ENCODE measurements around the gene MYCBP2.
"Not testable (repeated sequence)": the region's sequence is repeated elsewhere in the genome, so short reads cannot be mapped to it uniquely, and the experiment has no call there.

Gene MYCBP2

GRCh38 chr13:77291774-77292173 is 35.1 kb downstream of the MYCBP2 start:
- ATAC-seq (no peak), DNase-seq (no peak)
- H3K4me1 Mint-ChIP-seq: peaks cover 36% of the 10 kb centered on the region
- peaks cover 0 to 3% of the 10 kb centered on the region in 2 donors for H3K9me3 Mint-ChIP-seq
- H3K27ac Mint-ChIP-seq: no peak overlapping the region
- no peak overlapping the region for H3K4me3 Mint-ChIP-seq
- no peaks in the 10 kb centered on the region for H3K27me3 Mint-ChIP-seq

DNA sequence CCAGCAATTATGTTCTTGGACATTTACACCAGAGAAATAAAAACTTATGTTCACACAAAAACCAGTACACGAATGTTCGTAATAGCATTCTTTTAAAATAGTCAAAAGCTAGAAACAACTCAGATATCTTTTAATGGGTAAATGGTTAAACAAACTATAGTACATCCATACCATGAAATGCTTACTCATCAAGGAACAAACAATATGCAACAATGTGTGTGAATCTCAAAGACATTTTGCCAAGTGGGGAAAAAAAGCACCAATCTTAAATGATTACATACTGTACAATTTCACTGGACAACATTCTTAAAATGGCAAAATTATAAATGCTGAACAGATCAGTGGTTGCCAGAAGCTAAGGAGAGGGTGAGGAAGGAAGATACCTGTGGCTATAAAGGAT is 36.6 kb downstream of the MYCBP2 start:
- peak overlapping the region; percentile 49 to 51 for H3K4me3 Mint-ChIP-seq
- peaks cover 42% of the 10 kb centered on the region for H3K4me1 Mint-ChIP-seq
- H3K9me3 Mint-ChIP-seq: peaks cover 0 to 3% of the 10 kb centered on the region in 2 donors
- no peak for DNase-seq
- H3K27me3 Mint-ChIP-seq: no peaks in the 10 kb centered on the region
- no peak for ATAC-seq
- no peak overlapping the region for H3K27ac Mint-ChIP-seq

GRCh38 chr13:77289851-77290250 is 37.0 kb downstream of the MYCBP2 start:
- H3K27ac Mint-ChIP-seq: no peak overlapping the region
- no peaks in the 10 kb centered on the region for H3K27me3 Mint-ChIP-seq

GRCh38 chr13:77285632-77286031 is 41.3 kb downstream of the MYCBP2 start:
- not testable (repeated sequence) for H3K27me3 Mint-ChIP-seq, H3K27ac Mint-ChIP-seq, DNase-seq, H3K9me3 Mint-ChIP-seq, ATAC-seq, H3K4me3 Mint-ChIP-seq
- H3K4me1 Mint-ChIP-seq: peaks cover 32% of the 10 kb centered on the region

More at GRCh38 chr13:77289851-77290250, 37.0 kb downstream of the MYCBP2 start:
- peaks cover 43% of the 10 kb centered on the region for H3K4me1 Mint-ChIP-seq
- ATAC-seq (no peak), DNase-seq (no peak)
- no peak overlapping the region for H3K4me3 Mint-ChIP-seq
- H3K9me3 Mint-ChIP-seq: peaks cover 0 to 3% of the 10 kb centered on the region in 2 donors

- Mint-ChIP-seq H3K27ac (no peak overlapping the region), H3K27me3 (no peaks in the 10 kb centered on the region), H3K4me3 (no peak overlapping the region), H3K9me3 (no peaks in the 10 kb centered on the region), H3K4me1 (peaks cover 30% of the 10 kb centered on the region)
- ATAC-seq (no peak), DNase-seq (no peak)
These were observed 41.8 kb downstream of the MYCBP2 start for GRCh38 chr13:77285098-77285497.

DNA sequence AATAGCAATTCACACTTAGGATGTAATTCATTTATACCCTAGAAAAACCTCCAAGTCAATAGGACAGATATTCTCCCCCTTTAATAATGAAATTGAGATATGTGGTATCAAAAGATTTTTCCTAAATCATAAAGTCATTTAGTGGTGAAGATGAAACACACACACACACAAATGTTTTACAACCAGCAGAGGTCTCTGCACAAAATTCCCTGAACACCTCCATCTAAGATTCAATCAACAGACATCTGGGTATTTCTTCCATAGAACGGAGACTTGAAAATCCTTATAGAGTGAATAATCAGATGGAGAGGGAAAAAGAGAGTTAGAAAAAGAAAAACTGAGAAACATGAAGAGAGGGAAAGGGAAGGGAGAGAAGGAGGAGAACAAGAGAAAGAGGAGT is 52.8 kb downstream of the MYCBP2 start:
- no peak overlapping the region for H3K27ac Mint-ChIP-seq
- no peaks in the 10 kb centered on the region for H3K27me3 Mint-ChIP-seq

DNA sequence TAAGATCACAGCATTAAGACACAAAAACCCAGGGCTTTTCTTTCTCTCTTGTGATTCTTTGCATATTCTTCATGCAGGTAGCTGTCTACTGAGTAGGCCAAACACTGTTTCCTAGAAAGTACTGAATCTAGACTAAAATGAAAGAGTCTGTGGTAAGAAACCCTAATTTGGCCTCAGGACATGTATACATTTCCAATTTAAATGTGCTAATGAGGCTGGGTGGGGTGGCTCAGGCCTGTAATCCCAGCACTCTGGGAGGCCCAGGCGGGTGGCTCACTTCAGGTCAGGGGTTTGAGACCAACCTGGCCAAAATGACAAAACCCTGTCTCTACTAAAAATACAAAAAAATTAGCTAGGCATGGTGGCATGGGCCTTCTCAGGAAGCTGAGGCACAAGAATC is 57.8 kb downstream of the MYCBP2 start:
- H3K4me1 Mint-ChIP-seq: no peaks in the 10 kb centered on the region
- no peak overlapping the region for H3K27ac Mint-ChIP-seq
- H3K4me3 Mint-ChIP-seq: no peak overlapping the region
- H3K9me3 Mint-ChIP-seq: no peaks in the 10 kb centered on the region
- no peaks in the 10 kb centered on the region for H3K27me3 Mint-ChIP-seq
- DNase-seq (no peak), ATAC-seq (no peak)

More for the DNA sequence above, 52.8 kb downstream of the MYCBP2 start:
- no peak overlapping the region for H3K4me3 Mint-ChIP-seq
- ATAC-seq (no peak), DNase-seq (no peak)
- H3K4me1 Mint-ChIP-seq: peaks cover 23% of the 10 kb centered on the region
- H3K9me3 Mint-ChIP-seq: no peaks in the 10 kb centered on the region

GRCh38 chr13:77267362-77267761 is 59.5 kb downstream of the MYCBP2 start:
- Mint-ChIP-seq H3K27me3 (no peaks in the 10 kb centered on the region), H3K4me3 (no peak overlapping the region), H3K9me3 (no peaks in the 10 kb centered on the region), H3K27ac (no peak overlapping the region), H3K4me1 (no peaks in the 10 kb centered on the region)
- ATAC-seq (no peak), DNase-seq (no peak)

DNA sequence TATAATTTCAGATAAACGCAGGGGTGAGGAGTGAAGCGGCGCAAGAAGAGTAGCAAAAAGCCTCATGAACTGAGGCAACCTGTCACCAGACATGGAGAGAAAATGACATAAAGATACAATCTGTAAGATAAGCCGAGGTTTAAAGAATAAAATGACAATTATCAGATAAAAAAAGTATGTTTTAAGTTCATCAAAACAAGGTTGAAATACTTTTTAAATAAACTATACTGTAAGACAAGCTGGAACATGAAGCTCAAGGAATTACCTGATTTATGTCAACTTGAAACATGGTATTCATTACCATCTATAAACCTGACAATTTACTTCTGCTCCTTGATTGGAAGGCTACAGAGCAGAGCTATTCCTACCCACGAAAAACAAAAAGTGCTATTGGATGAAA is 61.6 kb downstream of the MYCBP2 start:
- DNase-seq (no peak), ATAC-seq (no peak)
- no peaks in the 10 kb centered on the region for H3K4me1 Mint-ChIP-seq
- H3K4me3 Mint-ChIP-seq: no peak overlapping the region
- no peaks in the 10 kb centered on the region for H3K27me3 Mint-ChIP-seq
- no peak overlapping the region for H3K27ac Mint-ChIP-seq
- no peaks in the 10 kb centered on the region for H3K9me3 Mint-ChIP-seq

- no peak overlapping the region for H3K4me3 Mint-ChIP-seq
- no peaks in the 10 kb centered on the region for H3K9me3 Mint-ChIP-seq
- H3K4me1 Mint-ChIP-seq: no peaks in the 10 kb centered on the region
- ATAC-seq: no peak
- H3K27ac Mint-ChIP-seq: no peak overlapping the region
- no peaks in the 10 kb centered on the region for H3K27me3 Mint-ChIP-seq
- DNase-seq: no peak
These were observed 64.7 kb downstream of the MYCBP2 start for GRCh38 chr13:77262198-77262597.

DNA sequence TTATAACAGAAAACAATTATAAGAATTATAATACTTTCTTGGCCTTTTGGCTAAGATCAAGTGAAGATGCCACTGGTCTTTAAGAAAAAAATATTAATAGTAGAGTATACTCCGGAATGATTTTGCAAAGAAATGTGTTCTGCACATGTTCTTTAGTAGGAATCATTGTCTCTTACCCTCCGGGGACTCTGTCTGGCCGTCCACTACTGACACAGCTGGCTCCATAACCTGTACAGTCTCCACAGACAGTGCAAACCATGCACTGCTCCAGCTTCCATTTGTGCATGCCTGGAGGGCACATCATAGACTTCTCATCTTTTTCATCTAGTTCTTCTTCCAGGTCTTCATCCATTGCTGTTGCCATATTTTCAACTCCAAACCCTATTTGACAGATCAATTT is 75.9 kb downstream of the MYCBP2 start:
- Mint-ChIP-seq H3K4me3 (no peak overlapping the region), H3K27ac (no peak overlapping the region), H3K9me3 (peaks cover 0 to 2% of the 10 kb centered on the region in 2 donors), H3K27me3 (no peaks in the 10 kb centered on the region), H3K4me1 (peaks cover 12% of the 10 kb centered on the region)
- DNase-seq: no peak
- no peak for ATAC-seq

DNA sequence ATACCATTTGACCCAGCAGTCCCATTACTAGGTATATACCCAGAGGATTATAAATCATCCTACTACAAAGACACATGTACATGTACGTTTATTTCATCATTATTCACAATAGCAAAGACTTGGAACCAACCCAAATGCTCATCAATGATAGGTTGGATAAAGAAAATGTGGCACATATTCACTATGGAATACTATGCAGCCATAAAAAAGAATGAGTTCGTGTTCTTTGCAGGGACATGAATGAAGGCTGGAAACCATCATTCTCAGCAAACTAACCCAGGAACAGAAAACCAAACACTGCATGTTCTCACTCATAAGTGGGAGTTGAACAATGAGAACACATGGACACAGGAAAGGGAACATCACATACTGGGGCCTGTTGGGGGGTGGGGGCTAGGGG is 81.7 kb downstream of the MYCBP2 start:
- H3K27me3 Mint-ChIP-seq, ATAC-seq, H3K9me3 Mint-ChIP-seq, H3K27ac Mint-ChIP-seq, DNase-seq, H3K4me3 Mint-ChIP-seq: not testable (repeated sequence)
- H3K4me1 Mint-ChIP-seq: peaks cover 18% of the 10 kb centered on the region

DNA sequence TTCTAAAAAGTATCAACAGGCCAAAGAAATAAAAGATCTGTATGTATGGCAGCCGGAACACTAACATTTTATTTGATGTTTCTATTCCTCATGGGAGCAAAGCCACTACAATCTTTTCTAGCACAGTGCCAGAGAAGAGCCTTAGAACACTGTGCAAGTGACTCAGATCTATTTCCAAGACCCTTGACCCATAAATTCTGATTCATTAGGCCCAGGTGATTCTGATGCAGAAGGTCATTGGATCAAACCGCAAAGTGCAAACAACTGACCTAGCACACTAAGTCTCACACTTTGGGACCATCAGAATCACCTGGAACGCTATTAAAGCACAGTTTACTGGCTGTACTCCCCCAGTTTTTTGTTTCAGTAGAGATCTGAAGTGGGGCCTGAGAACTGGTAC is 87.6 kb downstream of the MYCBP2 start:
- no peak for DNase-seq
- peaks cover 11% of the 10 kb centered on the region for H3K4me1 Mint-ChIP-seq
- H3K27ac Mint-ChIP-seq: no peak overlapping the region
- no peaks in the 10 kb centered on the region for H3K9me3 Mint-ChIP-seq
- ATAC-seq: no peak
- no peak overlapping the region for H3K4me3 Mint-ChIP-seq
- no peaks in the 10 kb centered on the region for H3K27me3 Mint-ChIP-seq

- ATAC-seq (no peak), DNase-seq (no peak)
- Mint-ChIP-seq H3K27me3 (no peaks in the 10 kb centered on the region), H3K4me3 (no peak overlapping the region), H3K4me1 (peaks cover 16% of the 10 kb centered on the region), H3K9me3 (no peaks in the 10 kb centered on the region), H3K27ac (peak overlapping the region in 1 of 2 donors; percentile 5)
These were observed 91.4 kb downstream of the MYCBP2 start for GRCh38 chr13:77235456-77236022.

GRCh38 chr13:77233159-77233558 is 93.7 kb downstream of the MYCBP2 start:
- H3K9me3 Mint-ChIP-seq: no peaks in the 10 kb centered on the region
- no peak for ATAC-seq

GRCh38 chr13:77230560-77230959 is 96.3 kb downstream of the MYCBP2 start:
- Mint-ChIP-seq H3K27ac (no peak overlapping the region), H3K4me1 (peaks cover 20% of the 10 kb centered on the region), H3K27me3 (no peaks in the 10 kb centered on the region), H3K9me3 (no peaks in the 10 kb centered on the region), H3K4me3 (peak overlapping the region in 1 of 2 donors; percentile 27)
- no peak for DNase-seq
- peak; percentile 75 for ATAC-seq

More at GRCh38 chr13:77233159-77233558, 93.7 kb downstream of the MYCBP2 start:
- Mint-ChIP-seq H3K27ac (no peak overlapping the region), H3K4me1 (peaks cover 22% of the 10 kb centered on the region), H3K4me3 (no peak overlapping the region), H3K27me3 (no peaks in the 10 kb centered on the region)
- no peak for DNase-seq

- ATAC-seq: no peak
- no peaks in the 10 kb centered on the region for H3K27me3 Mint-ChIP-seq
- no peaks in the 10 kb centered on the region for H3K9me3 Mint-ChIP-seq
- DNase-seq: no peak
- H3K4me3 Mint-ChIP-seq: no peak overlapping the region
- peaks cover 28% of the 10 kb centered on the region for H3K4me1 Mint-ChIP-seq
- H3K27ac Mint-ChIP-seq: no peak overlapping the region
These were observed 100.9 kb downstream of the MYCBP2 start for GRCh38 chr13:77225946-77226345.
